ENCODE data around the gene GTF2H2.
"Not testable (repeated sequence)": the region's sequence is repeated elsewhere in the genome, so short reads cannot be mapped to it uniquely, and the experiment has no call there.

Gene GTF2H2

GRCh38 chr5:71067262-71067928 lies at the start of gene GTF2H2:
GTF2H2 (minus strand) TSS chr5:71067676; CDS start chr5:71062763, 4,913 bp downstream.
- not testable (repeated sequence) for DNase-seq

GRCh38 chr5:71109730-71110275 lies 42.3 kb upstream of the GTF2H2 start:
- DNase-seq, result not testable (repeated sequence)

- DNase-seq, result not testable (repeated sequence)
Measured at GRCh38 chr5:71099996-71100395, 32.5 kb upstream of the GTF2H2 start.

GRCh38 chr5:71097930-71098203 lies 30.4 kb upstream of the GTF2H2 start:
- DNase-seq, result not testable (repeated sequence)

- DNase-seq, result not testable (repeated sequence)
Measured at GRCh38 chr5:71097173-71097929, 29.9 kb upstream of the GTF2H2 start.

GRCh38 chr5:71089773-71090172 lies 22.3 kb upstream of the GTF2H2 start:
- not testable (repeated sequence) for DNase-seq

GRCh38 chr5:71088754-71089153 lies 21.3 kb upstream of the GTF2H2 start:
- not testable (repeated sequence) for DNase-seq

DNA sequence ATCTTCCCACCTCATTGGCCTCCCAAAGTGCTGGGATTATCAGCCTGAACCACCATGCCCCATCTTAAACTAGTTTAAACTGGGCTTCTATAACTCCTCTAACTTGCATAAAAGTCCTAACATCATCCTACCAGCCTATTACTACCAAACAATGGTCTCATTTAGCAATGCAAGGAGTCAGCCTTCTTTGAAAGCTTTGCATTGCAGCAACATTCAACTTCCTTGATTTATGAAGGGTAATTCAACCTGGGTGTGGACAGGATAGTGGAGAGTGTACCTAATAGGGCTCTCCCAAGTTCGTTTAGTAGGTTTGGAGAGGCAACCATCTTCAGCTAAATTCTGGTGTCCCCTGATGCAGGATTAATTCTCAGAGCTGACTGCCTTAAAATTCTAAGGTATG lies 18.7 kb upstream of the GTF2H2 start:
- DNase-seq, result not testable (repeated sequence)

GRCh38 chr5:71084280-71085063 lies 17.0 kb upstream of the GTF2H2 start:
- DNase-seq, result not testable (repeated sequence)

- DNase-seq, result not testable (repeated sequence)
Measured at GRCh38 chr5:71082898-71083297, 15.4 kb upstream of the GTF2H2 start.

DNA sequence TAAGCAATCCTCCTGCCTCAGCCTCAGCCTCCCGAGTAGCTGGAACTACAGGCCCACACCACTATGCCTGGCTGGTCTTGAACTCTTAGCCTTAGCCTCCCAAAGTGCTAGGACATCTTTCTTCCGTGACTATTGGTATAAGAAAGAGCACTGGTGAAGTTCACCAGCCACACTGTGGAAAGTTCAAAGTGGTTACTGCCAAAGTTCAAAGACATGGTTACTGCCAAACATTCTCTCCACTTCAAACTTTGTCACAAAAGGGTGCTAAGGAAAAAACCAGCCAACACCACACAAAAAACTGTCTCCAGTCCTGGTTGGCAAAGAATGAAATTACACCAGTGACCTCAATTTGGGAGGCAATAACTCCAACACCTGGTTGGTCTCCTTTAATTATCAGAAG lies 14.9 kb upstream of the GTF2H2 start:
- not testable (repeated sequence) for DNase-seq

- not testable (repeated sequence) for DNase-seq
Measured at GRCh38 chr5:71061322-71061721, 6.2 kb downstream of the GTF2H2 start.

- not testable (repeated sequence) for DNase-seq
Measured at GRCh38 chr5:71059426-71059825, 8.1 kb downstream of the GTF2H2 start.

DNA sequence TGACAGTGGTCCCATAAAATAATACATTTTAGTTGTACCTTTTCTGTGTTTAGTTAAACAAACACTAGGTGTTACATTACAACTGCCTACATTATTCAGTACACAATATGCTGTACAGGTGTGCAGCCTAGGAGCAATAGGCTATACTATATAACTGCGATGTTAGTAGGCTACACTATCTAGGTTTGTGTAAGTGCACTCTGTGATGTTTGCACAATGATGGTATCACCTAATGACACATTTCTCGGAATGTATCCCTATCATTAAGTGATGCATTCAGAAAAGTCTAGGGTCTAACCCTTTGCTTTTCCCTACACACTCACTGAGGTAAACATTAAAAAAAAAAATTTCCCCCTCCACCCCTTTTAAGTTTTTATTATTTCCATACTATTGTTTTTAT lies 22.7 kb downstream of the GTF2H2 start:
- not testable (repeated sequence) for DNase-seq

- DNase-seq, result not testable (repeated sequence)
Measured at GRCh38 chr5:71044128-71044527, 23.3 kb downstream of the GTF2H2 start.

DNA sequence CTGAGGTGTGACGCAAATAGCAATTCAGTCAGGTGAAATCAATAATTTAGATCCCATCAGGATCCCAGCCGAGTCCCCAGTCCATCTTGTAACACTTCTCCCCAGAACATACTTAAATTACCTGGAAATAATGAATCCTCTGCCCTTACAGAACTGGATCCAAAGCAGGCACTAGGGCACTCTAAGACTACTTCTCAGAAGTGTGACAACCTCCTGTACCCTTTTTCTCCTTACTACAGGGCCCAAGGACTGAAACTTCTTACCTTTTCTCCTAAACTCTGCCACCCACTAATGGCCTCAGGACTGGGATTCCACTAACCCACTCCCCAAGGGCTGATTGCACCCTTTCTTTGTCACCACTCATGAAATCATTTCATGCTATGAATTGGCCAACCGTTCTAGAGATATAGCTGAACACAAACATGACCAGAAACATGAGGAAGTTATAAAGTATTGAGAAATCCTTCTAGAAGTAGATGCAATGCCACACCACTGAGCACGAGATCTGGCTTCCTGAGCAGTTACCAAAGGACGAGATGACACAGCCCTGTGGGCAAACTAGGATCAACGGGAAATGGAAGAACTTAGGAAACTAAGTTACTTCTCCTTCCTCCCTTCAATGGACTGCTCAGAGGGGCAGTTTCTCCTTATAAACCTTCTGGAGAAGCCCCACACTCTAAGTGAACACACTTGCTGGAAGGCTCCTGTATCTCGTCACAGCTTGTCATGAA lies 36.3 kb downstream of the GTF2H2 start:
- DNase-seq, result not testable (repeated sequence)

DNA sequence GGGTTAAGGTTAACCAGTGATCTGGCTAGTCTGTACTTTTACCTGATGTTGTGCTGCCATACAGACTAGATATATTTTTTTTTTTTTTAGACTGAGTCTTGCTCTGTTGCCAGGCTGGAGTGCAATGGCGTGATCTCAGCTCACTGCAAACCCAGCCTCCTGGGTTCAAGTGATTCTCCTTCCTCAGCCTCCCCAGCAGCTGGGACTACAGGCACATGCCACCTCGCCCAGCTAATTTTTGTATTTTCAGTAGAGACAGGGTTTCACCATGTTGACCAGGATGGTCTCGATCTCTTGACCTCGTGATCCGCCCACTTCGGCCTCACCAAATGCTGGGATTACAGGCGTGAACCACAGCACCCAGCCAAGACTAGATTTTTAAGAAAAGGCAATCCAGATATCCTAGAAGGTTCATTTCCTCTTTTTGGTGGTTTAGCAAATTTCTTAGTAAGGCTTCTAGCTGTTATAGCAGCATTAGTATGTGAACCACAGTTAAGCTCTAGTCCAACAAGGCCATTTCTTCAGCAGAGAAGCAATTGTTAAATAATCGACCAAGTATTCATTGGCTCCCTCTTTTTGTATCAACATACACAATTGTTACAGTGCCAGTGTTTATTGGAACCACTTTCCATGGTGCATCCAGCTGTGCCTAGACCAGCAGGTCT lies 42.1 kb downstream of the GTF2H2 start, which contains the start of gene NAIP:
Gene NAIP (minus strand): TSS at position 51 of the 665 bp plus-strand sequence. CDS start 12,424 bp downstream, outside the sequence.
- DNase-seq, result not testable (repeated sequence)

- DNase-seq, result not testable (repeated sequence)
Measured at GRCh38 chr5:71020643-71021042, 46.8 kb downstream of the GTF2H2 start.

DNA sequence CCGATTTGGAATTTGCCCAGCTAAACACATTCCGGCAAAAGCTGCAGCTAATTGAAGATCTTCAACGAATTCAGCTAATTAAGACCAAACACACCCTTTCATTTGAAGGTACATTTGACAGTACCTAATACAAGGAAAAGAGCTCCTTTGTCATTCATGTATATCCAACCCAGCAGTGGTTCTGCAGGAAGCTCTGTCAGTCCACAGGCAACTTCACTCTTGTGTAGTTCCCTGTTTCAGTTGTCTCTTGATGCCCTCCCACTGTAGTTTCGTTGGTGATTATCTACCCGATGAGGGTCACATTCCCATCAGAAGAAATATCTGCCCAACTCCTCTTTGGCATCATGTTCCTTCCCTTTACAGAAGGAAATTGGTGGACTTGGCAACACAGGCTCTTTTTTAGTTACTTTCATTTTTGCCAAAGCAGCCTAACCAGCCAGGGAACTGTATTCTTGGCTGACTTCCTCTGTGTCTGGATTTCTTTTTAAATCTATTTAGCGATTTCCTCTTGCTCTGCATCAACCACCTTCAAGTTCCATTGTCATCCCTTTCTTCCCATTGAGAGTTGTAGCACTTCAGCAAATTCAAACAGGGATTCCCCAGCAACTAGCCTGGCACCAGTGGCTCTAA lies 49.0 kb downstream of the GTF2H2 start:
- not testable (repeated sequence) for DNase-seq

DNA sequence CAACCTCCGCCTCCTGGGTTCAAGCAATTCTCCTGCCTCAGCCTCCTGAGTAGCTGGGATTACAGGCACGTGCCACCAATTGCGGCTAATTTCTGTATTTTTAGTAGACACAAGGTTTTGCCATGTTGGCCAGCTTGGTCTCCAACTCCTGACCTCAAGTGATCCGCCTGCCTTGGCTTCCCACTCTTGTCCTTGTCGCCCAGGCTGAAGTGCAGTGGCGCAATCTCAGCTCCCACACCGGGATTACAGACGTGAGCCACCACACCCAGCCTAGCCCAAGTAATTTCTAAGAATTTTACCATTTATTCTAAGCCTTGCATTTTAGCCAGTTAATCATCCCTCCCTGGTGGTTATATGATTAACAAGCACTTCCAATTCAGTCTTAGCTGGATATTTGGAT lies 53.3 kb downstream of the GTF2H2 start:
- no peak for DNase-seq

GRCh38 chr5:71013575-71013974 lies 53.9 kb downstream of the GTF2H2 start:
- no peak for DNase-seq

Data from GF-D8 (cell line).